Chondrocyte (in vitro differentiated cells): ENCODE data around the gene UTS2R. TPM values are rescaled to one million over a fixed set of nuclear protein-coding genes. Genes with fewer than 3 reads are reported as not detected.
A peak's percentile ranks its signal among the peaks of the same experiment; 100 is the strongest.
"Not testable (repeated sequence)": the region's sequence is repeated elsewhere in the genome, so short reads cannot be mapped to it uniquely, and the experiment has no call there.

Source experiments
- DNase-seq: peaks from one replicate; pipeline ENCODE4 v3.0.0; 2021; ENCODE audit warnings: mixed read lengths, low spot score
- H3K27ac Mint-ChIP-seq: one replicate; pipeline ENCODE4 v1.8.0; 2021; ENCODE audit warnings: mild to moderate bottlenecking, moderate library complexity, mixed read lengths; ENCODE audit not compliant: unreplicated experiment
- H3K27me3 Mint-ChIP-seq: 2 replicates; pipeline ENCODE4 v1.8.0; 2021; ENCODE audit warnings: low read depth, mixed read lengths
- H3K36me3 Mint-ChIP-seq: 2 replicates; pipeline ENCODE4 v1.8.0; 2021; ENCODE audit warnings: low read depth, mixed read lengths
- H3K4me1 Mint-ChIP-seq: 2 replicates; pipeline ENCODE4 v1.8.0; 2021; ENCODE audit warnings: low read depth, mild to moderate bottlenecking, mixed read lengths
- H3K4me3 Mint-ChIP-seq: one replicate; pipeline ENCODE4 v1.8.0; 2021; ENCODE audit warnings: mild to moderate bottlenecking, moderate library complexity, mixed read lengths; ENCODE audit not compliant: unreplicated experiment
- H3K9me3 Mint-ChIP-seq: 2 replicates; pipeline ENCODE4 v1.8.0; 2021; ENCODE audit warnings: low read depth, mixed read lengths
- CTCF ChIP-seq: fragments of 200-600 bp; sonication (generic); IDR thresholded peaks from 2 replicates; pipeline ENCODE4 v1.5.0; 2021; ENCODE audit warnings: antibody characterized with exemption, mild to moderate bottlenecking, moderate library complexity
- total RNA-seq: library from RNA; stranded (reverse); gene quantifications from 3 replicates; pipeline ENCODE4 v1.2.1, GENCODE V29; 2021

Gene UTS2R
- total RNA-seq, 1 donor from 2014 or later: not detected

- H3K4me3 Mint-ChIP-seq: peak overlapping the region; percentile 19
- H3K9me3 Mint-ChIP-seq: no peaks in the 10 kb centered on the region
- peaks cover 13% of the 10 kb centered on the region for H3K4me1 Mint-ChIP-seq
- H3K27ac Mint-ChIP-seq: no peak overlapping the region
- no peak for TF ChIP-seq CTCF
- peaks cover 36% of the 10 kb centered on the region for H3K27me3 Mint-ChIP-seq
- no peaks in the 10 kb centered on the region for H3K36me3 Mint-ChIP-seq
- DNase-seq: peak; percentile 64
These were observed 863 bp upstream of the UTS2R start for GRCh38 chr17:82370471-82371332.

- TF ChIP-seq CTCF: no peak
- no peaks in the 10 kb centered on the region for H3K36me3 Mint-ChIP-seq
- no peak overlapping the region for H3K27ac Mint-ChIP-seq
- DNase-seq: peak; percentile 74
- peaks cover 38% of the 10 kb centered on the region for H3K27me3 Mint-ChIP-seq
- H3K4me3 Mint-ChIP-seq: no peak overlapping the region
- peaks cover 13% of the 10 kb centered on the region for H3K4me1 Mint-ChIP-seq
- no peaks in the 10 kb centered on the region for H3K9me3 Mint-ChIP-seq
These were observed 895 bp downstream of the UTS2R start for GRCh38 chr17:82372249-82373071.

GRCh38 chr17:82373072-82373452 is 1.5 kb downstream of the UTS2R start:
- Mint-ChIP-seq H3K27me3 (peaks cover 33% of the 10 kb centered on the region), H3K4me1 (peaks cover 13% of the 10 kb centered on the region)
- H3K4me3 Mint-ChIP-seq, DNase-seq, H3K36me3 Mint-ChIP-seq, H3K9me3 Mint-ChIP-seq, H3K27ac Mint-ChIP-seq: not testable (repeated sequence)

- Mint-ChIP-seq H3K27ac (no peak overlapping the region), H3K4me1 (peaks cover 13% of the 10 kb centered on the region), H3K27me3 (peaks cover 35% of the 10 kb centered on the region), H3K4me3 (no peak overlapping the region), H3K36me3 (no peaks in the 10 kb centered on the region), H3K9me3 (no peaks in the 10 kb centered on the region)
- no peak for TF ChIP-seq CTCF
- peak; percentile 60 for DNase-seq
These were observed 2.4 kb downstream of the UTS2R start for GRCh38 chr17:82373731-82374625.

GRCh38 chr17:82374626-82375331 is 3.2 kb downstream of the UTS2R start:
- Mint-ChIP-seq H3K27ac (no peak overlapping the region), H3K4me3 (no peak overlapping the region), H3K27me3 (peaks cover 32% of the 10 kb centered on the region), H3K9me3 (no peaks in the 10 kb centered on the region), H3K36me3 (no peaks in the 10 kb centered on the region), H3K4me1 (peaks cover 13% of the 10 kb centered on the region)
- peak; percentile 92 for DNase-seq
- no peak for TF ChIP-seq CTCF
